ES-I3 (cell line): ENCODE results near the gene LCK.

ENCODE experiments used
- H3K36me3 ChIP-seq: 2 replicates; pipeline ENCODE4 v1.6.1; 2013; ENCODE audit warnings: mild to moderate bottlenecking, low read length, control low read depth, moderate library complexity; ENCODE audit not compliant: insufficient read depth
- H3K4me1 ChIP-seq: 2 replicates; pipeline ENCODE4 v1.6.1; 2013; ENCODE audit warnings: mild to moderate bottlenecking, control low read depth, low read length; ENCODE audit not compliant: insufficient read depth
- H3K9ac ChIP-seq: 2 replicates; pipeline ENCODE4 v1.6.1; 2013; ENCODE audit warnings: low read depth, mild to moderate bottlenecking, low read length, moderate library complexity
- H3K9me3 ChIP-seq: 2 replicates; pipeline ENCODE4 v1.6.1; 2013; ENCODE audit warnings: mild to moderate bottlenecking, low read length, moderate library complexity; ENCODE audit not compliant: control insufficient read depth, insufficient read depth

Gene LCK

DNA sequence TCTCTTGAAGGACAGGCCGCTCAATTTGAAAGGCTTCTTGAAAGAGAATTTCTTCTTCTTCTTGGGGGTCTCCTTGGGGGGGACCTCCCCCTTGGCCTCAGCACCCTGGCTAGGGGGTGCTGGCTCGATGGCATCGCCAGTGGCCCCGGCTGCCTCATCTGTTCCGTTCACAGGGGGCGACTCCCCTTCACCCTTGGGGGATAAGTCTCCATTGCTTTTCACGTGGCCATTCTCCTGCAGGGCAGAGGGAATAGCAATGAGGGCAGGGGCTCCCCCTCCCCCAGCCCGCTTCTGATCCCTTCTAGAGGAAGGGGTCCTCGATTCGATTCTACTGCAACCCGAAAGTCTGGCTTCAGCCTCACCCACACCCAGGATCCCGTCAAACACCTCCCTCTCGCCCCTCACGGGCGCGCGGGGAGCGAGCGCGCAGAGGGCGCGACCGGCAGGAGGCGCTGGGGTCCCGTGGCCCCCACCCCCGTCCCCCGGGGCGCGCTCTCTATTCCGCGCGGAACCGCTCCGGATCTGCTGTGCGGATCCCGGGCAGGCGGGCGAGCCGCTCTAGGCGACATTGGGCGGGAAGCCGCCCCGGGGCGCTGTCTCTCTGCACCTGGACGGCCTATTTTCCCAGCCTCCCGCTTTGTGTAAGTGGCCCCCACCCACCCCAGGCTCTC is 83.9 kb downstream of the LCK start:
- Histone ChIP-seq H3K36me3 (peaks cover 11% of the 10 kb centered on the region), H3K4me1 (peaks cover 22% of the 10 kb centered on the region; the same call in 1 of the 2 replicates), H3K9ac (peak overlapping the region; percentile 87), H3K9me3 (no peaks in the 10 kb centered on the region)

DNA sequence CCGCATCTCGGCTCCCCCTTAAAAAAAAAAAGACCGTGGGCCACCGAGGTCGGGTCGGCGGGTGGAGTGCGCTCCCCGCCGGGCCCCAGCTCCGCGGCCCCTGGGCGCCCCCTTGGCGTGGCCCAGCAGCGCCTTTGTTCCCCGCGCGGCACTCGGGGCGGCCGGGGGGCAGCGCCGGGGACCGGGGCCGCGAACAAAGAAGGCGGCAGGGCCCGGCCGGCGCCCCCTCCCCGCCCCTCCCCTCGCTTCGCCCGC is 84.4 kb downstream of the LCK start:
- Histone ChIP-seq H3K9ac (peak overlapping the region; percentile 87), H3K9me3 (no peaks in the 10 kb centered on the region), H3K36me3 (peaks cover 8% of the 10 kb centered on the region; the same call in 1 of the 2 replicates), H3K4me1 (peaks cover 22% of the 10 kb centered on the region; the same call in 1 of the 2 replicates)
